Measurements from ENCODE around the gene MCF2L2.

MCF2L2 gene

DNA sequence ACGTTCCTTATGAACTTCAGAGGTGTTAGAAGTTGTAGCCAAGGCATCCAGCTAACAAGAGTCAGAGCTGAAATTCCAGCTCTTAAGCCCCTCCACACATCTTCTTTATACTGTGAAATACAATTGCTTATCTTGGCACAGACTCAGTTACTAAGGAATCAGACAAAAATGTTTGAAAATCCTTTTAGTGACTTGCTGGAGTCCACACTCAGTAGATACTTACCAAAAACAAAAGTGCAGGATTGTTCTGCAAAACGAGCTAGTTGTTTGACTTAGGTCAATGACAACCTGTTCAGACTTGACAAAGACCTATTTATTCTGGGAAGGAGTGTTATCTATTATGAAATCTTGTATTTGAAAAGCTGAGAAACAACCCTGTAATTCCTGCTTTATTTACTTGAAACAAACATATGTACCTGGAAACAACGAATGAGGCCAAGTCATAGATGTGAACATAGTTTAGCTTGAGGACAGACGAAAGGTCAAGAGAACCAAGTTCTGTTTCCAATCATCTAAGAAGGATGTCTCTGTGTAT, 136.9 kb downstream of the MCF2L2 start:
- DNase-seq (ENCODE audit: low spot score) = no peak

- DNase-seq (ENCODE audit: low spot score) = no peak
Observed at GRCh38 chr3:183290216-183290615, 138.2 kb downstream of the MCF2L2 start.

- DNase-seq (ENCODE audit: low spot score) = no peak
Observed at GRCh38 chr3:183288117-183288516, 140.3 kb downstream of the MCF2L2 start.

GRCh38 chr3:183287301-183287971, 141.0 kb downstream of the MCF2L2 start:
- no peak for DNase-seq (ENCODE audit: low spot score)

- no peak for DNase-seq (ENCODE audit: low spot score)
Observed at GRCh38 chr3:183285828-183286457, 142.5 kb downstream of the MCF2L2 start.

DNA sequence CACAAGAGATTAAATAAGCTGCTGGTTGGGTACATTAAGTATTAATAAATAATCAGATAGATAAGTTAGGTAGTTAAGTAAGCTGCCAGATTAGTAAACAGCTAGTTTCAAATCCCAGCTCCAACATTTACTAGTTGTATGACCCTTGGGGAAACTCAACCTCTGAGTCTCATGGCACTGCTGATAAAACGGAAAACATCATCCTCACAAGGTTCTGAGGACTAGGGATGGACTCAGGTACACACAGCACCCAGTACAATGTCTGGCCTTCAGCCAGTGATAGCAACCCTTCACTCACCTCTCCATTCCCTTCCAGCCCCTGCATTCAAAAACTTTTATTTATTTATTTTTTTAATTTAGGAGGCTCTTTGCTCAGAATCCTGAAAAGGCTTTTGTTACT, 143.1 kb downstream of the MCF2L2 start:
- no peak for DNase-seq (ENCODE audit: low spot score)

GRCh38 chr3:183284570-183284969, 143.8 kb downstream of the MCF2L2 start:
- no peak for DNase-seq (ENCODE audit: low spot score)

GRCh38 chr3:183283886-183284285, 144.5 kb downstream of the MCF2L2 start:
- no peak for DNase-seq (ENCODE audit: low spot score)

GRCh38 chr3:183281126-183281797, 147.2 kb downstream of the MCF2L2 start:
- no peak for DNase-seq (ENCODE audit: low spot score)

GRCh38 chr3:183279371-183279770, 149.0 kb downstream of the MCF2L2 start:
- DNase-seq (ENCODE audit: low spot score) = no peak

DNA sequence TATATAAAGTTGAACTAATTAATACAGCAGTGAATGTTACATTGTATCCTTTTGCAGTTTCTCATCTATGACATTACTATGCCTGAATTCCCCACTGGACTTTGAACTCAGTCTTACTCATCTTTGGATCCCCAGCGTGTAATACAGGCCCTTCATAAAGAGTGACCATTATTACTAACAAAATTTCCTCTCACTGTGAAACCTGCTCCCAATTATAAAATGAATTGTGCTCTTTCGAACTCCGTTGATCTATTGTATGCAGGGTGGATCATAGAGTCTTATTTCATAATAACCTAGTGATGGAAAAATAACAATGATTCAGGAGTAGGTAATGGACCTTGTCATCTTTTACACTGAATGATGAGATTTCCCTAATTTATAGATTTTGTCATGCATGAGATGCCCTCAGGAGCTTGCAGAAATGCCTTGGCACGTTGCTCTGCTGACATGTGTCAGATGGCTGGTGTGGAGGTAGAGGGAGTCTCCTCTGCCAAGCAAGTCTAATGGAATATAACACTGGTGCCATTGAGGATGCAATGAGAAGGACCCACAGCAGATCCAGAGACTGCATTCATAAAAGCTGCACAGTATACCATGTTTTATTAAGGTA, 149.8 kb downstream of the MCF2L2 start:
- DNase-seq (ENCODE audit: low spot score) = no peak

- no peak for DNase-seq (ENCODE audit: low spot score)
Observed at GRCh38 chr3:183277260-183277659, 151.2 kb downstream of the MCF2L2 start.

DNA sequence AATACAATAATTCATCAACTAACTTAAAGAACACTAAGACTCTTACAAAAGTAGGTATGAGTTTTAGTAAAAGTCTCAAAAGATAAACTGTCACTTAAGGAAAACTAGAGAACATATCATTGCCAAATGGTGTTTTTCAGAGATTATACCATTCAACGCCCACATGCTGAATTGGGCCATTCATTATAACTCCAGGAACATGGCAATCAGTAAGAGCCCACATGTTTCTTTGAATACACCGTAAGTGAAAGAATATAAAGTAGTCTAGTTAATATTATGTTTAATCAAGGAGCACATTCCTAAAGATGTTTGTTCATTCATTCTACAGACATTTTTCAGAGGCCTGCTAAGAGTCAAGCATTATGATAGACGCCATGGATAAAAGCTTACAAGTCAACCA, 152.5 kb downstream of the MCF2L2 start:
- DNase-seq (ENCODE audit: low spot score) = no peak

GRCh38 chr3:183275418-183275817, 153.0 kb downstream of the MCF2L2 start:
- DNase-seq (ENCODE audit: low spot score) = no peak

- no peak for DNase-seq (ENCODE audit: low spot score)
Observed at GRCh38 chr3:183274609-183275008, 153.8 kb downstream of the MCF2L2 start.

GRCh38 chr3:183272791-183273190, 155.6 kb downstream of the MCF2L2 start:
- no peak for DNase-seq (ENCODE audit: low spot score)

GRCh38 chr3:183272142-183272541, 156.3 kb downstream of the MCF2L2 start:
- DNase-seq (ENCODE audit: low spot score) = no peak

DNA sequence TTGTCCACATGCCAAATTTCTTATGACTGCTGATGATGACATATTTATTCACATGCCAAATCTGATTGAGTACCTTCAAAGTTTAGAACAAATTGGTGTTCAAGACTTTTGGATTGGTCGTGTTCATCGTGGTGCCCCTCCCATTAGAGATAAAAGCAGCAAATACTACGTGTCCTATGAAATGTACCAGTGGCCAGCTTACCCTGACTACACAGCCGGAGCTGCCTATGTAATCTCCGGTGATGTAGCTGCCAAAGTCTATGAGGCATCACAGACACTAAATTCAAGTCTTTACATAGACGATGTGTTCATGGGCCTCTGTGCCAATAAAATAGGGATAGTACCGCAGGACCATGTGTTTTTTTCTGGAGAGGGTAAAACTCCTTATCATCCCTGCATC, 158.1 kb downstream of the MCF2L2 start:
- no peak for DNase-seq (ENCODE audit: low spot score)

DNA sequence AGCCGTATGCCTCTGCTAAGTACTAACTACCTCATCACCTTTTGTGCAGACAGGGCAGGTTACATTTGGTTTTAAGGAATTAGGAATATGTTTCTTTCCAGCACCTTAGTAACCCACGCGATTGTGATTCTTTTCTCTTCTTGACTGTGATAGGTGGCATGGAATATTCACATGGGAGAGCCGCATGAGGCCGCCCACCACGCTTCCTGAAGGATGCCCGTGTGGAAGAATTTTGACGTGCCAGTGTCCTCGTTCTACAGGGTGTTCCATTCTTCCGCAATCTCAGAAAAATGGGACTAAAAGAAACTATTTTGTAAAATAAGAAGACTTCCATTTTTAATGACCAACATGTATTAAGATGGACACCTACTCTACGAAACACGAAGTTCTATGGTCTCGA, 159.1 kb downstream of the MCF2L2 start:
- DNase-seq (ENCODE audit: low spot score) = no peak

DNA sequence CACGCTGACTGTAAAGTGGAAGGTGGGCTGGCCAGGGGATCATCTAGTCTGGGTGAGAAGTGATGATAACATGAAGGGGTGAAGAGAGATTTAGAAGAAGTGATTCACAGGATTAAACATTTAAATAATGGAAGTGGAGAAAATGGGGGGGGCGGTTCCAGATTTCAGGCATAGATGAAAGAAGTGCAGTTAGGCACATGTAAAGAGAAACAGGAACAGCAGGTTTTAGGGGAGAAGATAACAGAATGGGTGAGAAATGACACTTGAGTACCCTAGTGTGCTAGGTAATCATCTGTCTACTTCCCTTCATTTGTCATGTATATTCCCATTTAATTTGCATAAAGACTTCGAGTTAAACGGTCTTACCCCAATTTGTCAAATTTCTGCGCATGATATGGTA, 160.1 kb downstream of the MCF2L2 start:
- DNase-seq (ENCODE audit: low spot score) = no peak

GRCh38 chr3:183267140-183267539, 161.3 kb downstream of the MCF2L2 start:
- no peak for DNase-seq (ENCODE audit: low spot score)

DNA sequence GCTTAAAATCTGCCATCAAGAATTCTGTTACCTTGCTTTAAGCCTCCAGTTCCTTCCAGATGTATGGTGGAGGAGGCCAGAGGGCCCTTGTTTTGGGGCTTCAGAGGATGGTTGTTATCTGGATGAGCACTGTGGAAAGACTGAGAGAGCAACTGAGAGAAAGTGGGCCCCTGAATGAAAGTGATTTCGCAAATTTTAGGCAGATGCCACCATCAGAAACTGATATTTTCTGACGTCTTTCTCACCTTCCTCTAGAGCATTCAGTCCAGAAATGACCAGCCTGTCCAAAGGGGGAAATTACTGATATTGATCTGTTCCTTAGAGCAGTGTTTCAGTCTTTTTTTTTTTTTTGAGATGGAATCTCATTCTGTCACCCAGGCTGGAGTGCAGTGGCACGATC, 162.0 kb downstream of the MCF2L2 start:
- no peak for DNase-seq (ENCODE audit: low spot score)

Measured in ecto neural progenitor cell (in vitro differentiated cells).